K562 (cell line): ENCODE results near the gene SPATA3. TPM values are rescaled to one million over a fixed set of nuclear protein-coding genes. Genes with fewer than 3 reads are reported as not detected.

ENCODE experiments used
- BMI1 ChIP-seq: fragments of 150-350 bp; IDR thresholded peaks from 2 replicates; pipeline ENCODE4 v1.6.1; 2014; ENCODE audit warnings: low read length
- CC2D1A ChIP-seq: fragments of 450-650 bp; IDR thresholded peaks from 2 replicates; pipeline ENCODE4 v1.6.1; 2017; ENCODE audit warnings: mild to moderate bottlenecking
- ESRRA ChIP-seq: fragments of 450-650 bp; IDR thresholded peaks from 2 replicates; pipeline ENCODE4 v1.6.1; 2014; ENCODE audit warnings: low read depth, mild to moderate bottlenecking, moderate library complexity, borderline replicate concordance
- GABPB1 ChIP-seq: sonication (generic); formaldehyde crosslinking; IDR thresholded peaks from 2 replicates; pipeline ENCODE4 v1.8.0; 2022; ENCODE audit warnings: mild to moderate bottlenecking, missing genetic modification reagents
- IRF2 ChIP-seq: sonication (generic); formaldehyde crosslinking; IDR thresholded peaks from 2 replicates; pipeline ENCODE4 v1.8.1; 2022; ENCODE audit warnings: mild to moderate bottlenecking, missing genetic modification reagents
- JUN ChIP-seq, 2 experiments: sonication (generic) in 1 of 2; formaldehyde crosslinking in 1 of 2; IDR thresholded peaks; 2 replicates each; pipeline versions ENCODE4 v1.6.1 to v1.8.0; 2012 to 2022; ENCODE audit warnings: borderline replicate concordance in 2 of 2, mild to moderate bottlenecking in 2 of 2, improper control_type of control experiment in 1 of 2, low read depth in 1 of 2, low read length in 1 of 2, missing genetic modification reagents in 1 of 2
- KDM5B ChIP-seq: fragments of 200-600 bp; sonication (generic); IDR thresholded peaks from 2 replicates; pipeline ENCODE4 v1.6.1; 2012; ENCODE audit warnings: low read depth, mild to moderate bottlenecking, moderate library complexity, low read length, control low read depth, inconsistent platforms; ENCODE audit not compliant: insufficient replicate concordance
- PCBP2 ChIP-seq: fragments of 200-400 bp; formaldehyde crosslinking; IDR thresholded peaks from 2 replicates; pipeline ENCODE4 v1.6.1; 2018; ENCODE audit warnings: low read length, low read depth, mild to moderate bottlenecking, moderate library complexity; ENCODE audit not compliant: poor library complexity, severe bottlenecking
- PURB ChIP-seq: sonication (generic); formaldehyde crosslinking; IDR thresholded peaks from 2 replicates; pipeline ENCODE4 v1.9.0; 2021; ENCODE audit warnings: low read depth, mild to moderate bottlenecking, missing genetic modification reagents
- SETDB1 ChIP-seq: IDR thresholded peaks from one replicate; pipeline ENCODE4 v1.6.1; 2012; ENCODE audit warnings: low read length, control low read depth, inconsistent platforms
- SMC3 ChIP-seq: conservative IDR thresholded peaks from 2 replicates; pipeline ENCODE4 v1.6.1; 2011; ENCODE audit warnings: low read depth, low read length, improper control_type of control experiment; ENCODE audit not compliant: insufficient read depth
- SUPT5H ChIP-seq: fragments of 450-650 bp; IDR thresholded peaks from 2 replicates; pipeline ENCODE4 v1.6.1; 2016
- TARDBP ChIP-seq: fragments of 450-650 bp; IDR thresholded peaks from 2 replicates; pipeline ENCODE4 v1.6.1; 2016
- TFAM ChIP-seq: fragments of 250-450 bp; sonication (Bioruptor Pico); conservative IDR thresholded peaks from 2 replicates; pipeline ENCODE4 v1.5.0; 2021; ENCODE audit warnings: mild to moderate bottlenecking, moderate library complexity
- XRCC4 ChIP-seq: IDR thresholded peaks from one replicate; pipeline ENCODE4 v1.6.1; 2011; ENCODE audit not compliant: insufficient read depth, insufficient read length; ENCODE audit errors: extremely low read depth
- ZNF24 ChIP-seq: fragments of 450-650 bp; IDR thresholded peaks from 2 replicates; pipeline ENCODE4 v1.6.1; 2016
- ZNF282 ChIP-seq: sonication (generic); formaldehyde crosslinking; IDR thresholded peaks from 2 replicates; pipeline ENCODE4 v1.8.1; 2023; ENCODE audit warnings: missing genetic modification reagents
- ZNF347 ChIP-seq: fragments of 450-650 bp; formaldehyde crosslinking; IDR thresholded peaks from 2 replicates; pipeline ENCODE4 v1.4.0; 2020; ENCODE audit warnings: low read depth, mild to moderate bottlenecking, moderate library complexity
- ZNF354B ChIP-seq: fragments of 250-450 bp; sonication (Bioruptor Pico); IDR thresholded peaks from 2 replicates; pipeline ENCODE4 v1.4.0; 2020
- ZNF41 ChIP-seq: fragments of 250-450 bp; sonication (Bioruptor Pico); conservative IDR thresholded peaks from 2 replicates; pipeline ENCODE4 v1.4.0; 2020; ENCODE audit warnings: mild to moderate bottlenecking
- polyA plus RNA-seq, 8 experiments: library from polyadenylated mRNA; depleted of rRNA in 4 of 8; stranded (reverse) in 5 of 8; unstranded in 3 of 8; fragments of >200 nt; fragmentation: Nextera tagmentation in 2 of 8; fragmentation: Illumina TruSeq in 1 of 8; extraction: Ambion mirVana in 2 of 8; extraction: Trizol in 1 of 8; gene quantifications; 2 replicates each; pipeline versions ENCODE4 v1.2.1 to v1.2.3, GENCODE V29; 2011 to 2014; ENCODE audit warnings: inconsistent platforms in 1 of 8, missing spikeins in 1 of 8
- total RNA-seq, 7 experiments: library from RNA; depleted of rRNA in 6 of 7; stranded (reverse); fragments of >200 nt in 6 of 7; fragmentation: Illumina TruSeq in 2 of 7; extraction: Trizol in 2 of 7; gene quantifications; 2 replicates each; pipeline versions ENCODE4 v1.2.1 to v1.2.3, GENCODE V29; 2011 to 2021; ENCODE audit warnings: low replicate concordance in 1 of 7
- TF ChIP-seq, protein P1 (sequence below): sonication (generic); formaldehyde crosslinking; IDR thresholded peaks from 2 replicates; pipeline ENCODE4 v1.8.0; 2022; ENCODE audit warnings: missing genetic modification reagents, mild to moderate bottlenecking, borderline replicate concordance
- TF ChIP-seq, protein P2 (sequence below): IDR thresholded peaks from 2 replicates; pipeline ENCODE4 v1.6.1; 2011; ENCODE audit not compliant: insufficient read length; ENCODE audit errors: extremely low read depth
- TF ChIP-seq, protein P3 (sequence below): fragments of 250-450 bp; sonication (Bioruptor Pico); IDR thresholded peaks from 2 replicates; pipeline ENCODE4 v1.5.1; 2021; ENCODE audit warnings: mild to moderate bottlenecking
- TF ChIP-seq, protein P4 (sequence below): sonication (generic); IDR thresholded peaks from 2 replicates; pipeline ENCODE4 v1.6.1; 2016

Gene SPATA3
- total and polyA plus RNA-seq, 9 of the 15 experiments (the other 6 are each of a cell fraction or from before 2014, with no cell fraction given): not detected

DNA sequence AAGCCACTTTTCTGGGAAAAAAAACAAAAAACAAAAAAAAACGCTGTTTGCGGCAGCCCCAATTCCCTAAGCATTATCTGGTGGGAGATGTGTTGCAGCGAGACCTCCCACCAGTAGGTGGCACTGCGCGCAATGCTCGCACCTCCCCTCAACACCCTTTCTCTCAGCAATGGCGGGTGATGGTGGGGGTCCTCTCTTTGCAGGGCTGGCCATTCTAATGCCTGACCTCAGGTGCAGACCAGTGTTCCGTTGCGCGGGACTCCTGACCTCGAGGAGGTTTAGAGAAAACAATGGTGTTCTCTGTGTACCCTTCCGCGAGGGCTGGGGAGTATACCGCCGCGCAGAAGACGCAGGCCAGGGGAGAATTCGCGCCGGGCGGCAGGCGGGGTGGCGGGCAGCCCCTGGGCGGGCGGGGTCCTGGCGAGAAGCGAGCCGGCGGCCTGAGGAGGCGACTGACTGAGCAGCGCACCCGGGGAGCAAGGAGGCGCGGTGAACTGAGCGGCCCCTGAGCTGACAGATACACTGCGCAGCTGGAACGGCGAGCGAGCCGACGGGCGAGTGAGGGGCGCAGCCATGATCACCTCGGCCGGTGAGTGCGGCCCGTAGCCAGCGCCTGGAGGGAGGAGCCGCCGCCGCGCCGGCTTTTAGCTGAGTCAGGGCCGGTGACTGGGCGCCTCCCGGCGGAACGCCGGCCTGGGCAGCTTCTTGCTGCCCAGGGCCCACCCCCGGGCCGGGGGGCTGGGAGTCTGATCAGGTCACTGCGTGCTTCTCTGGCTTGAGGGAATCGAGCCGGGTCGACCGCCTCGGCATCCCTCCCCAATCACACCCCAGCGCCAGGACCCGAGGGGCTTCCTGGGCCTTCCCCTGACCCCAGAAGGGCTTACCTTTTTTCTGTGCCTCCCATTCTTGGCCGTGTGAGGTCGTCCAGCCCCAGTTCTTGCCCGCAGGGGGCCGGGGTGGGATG lies 60.8 kb downstream of the SPATA3 start, which contains the start of gene PSMD1 (continued):
- TF ChIP-seq KDM5B: no peak
- TF ChIP-seq, protein P1, sequence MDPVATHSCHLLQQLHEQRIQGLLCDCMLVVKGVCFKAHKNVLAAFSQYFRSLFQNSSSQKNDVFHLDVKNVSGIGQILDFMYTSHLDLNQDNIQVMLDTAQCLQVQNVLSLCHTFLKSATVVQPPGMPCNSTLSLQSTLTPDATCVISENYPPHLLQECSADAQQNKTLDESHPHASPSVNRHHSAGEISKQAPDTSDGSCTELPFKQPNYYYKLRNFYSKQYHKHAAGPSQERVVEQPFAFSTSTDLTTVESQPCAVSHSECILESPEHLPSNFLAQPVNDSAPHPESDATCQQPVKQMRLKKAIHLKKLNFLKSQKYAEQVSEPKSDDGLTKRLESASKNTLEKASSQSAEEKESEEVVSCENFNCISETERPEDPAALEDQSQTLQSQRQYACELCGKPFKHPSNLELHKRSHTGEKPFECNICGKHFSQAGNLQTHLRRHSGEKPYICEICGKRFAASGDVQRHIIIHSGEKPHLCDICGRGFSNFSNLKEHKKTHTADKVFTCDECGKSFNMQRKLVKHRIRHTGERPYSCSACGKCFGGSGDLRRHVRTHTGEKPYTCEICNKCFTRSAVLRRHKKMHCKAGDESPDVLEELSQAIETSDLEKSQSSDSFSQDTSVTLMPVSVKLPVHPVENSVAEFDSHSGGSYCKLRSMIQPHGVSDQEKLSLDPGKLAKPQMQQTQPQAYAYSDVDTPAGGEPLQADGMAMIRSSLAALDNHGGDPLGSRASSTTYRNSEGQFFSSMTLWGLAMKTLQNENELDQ: no peak
- TF ChIP-seq ZNF282: no peak
- no peak for TF ChIP-seq GABPB1 (CRISPR knock-in tag)
- no peak for TF ChIP-seq BMI1
- no peak for TF ChIP-seq PCBP2
- TF ChIP-seq ZNF24: no peak
- TF ChIP-seq CC2D1A: peak; percentile 46; the same call in 1 of the 2 replicates
- TF ChIP-seq PURB (CRISPR knock-in tag): no peak
- TF ChIP-seq SETDB1: no peak
- TF ChIP-seq, protein P2, sequence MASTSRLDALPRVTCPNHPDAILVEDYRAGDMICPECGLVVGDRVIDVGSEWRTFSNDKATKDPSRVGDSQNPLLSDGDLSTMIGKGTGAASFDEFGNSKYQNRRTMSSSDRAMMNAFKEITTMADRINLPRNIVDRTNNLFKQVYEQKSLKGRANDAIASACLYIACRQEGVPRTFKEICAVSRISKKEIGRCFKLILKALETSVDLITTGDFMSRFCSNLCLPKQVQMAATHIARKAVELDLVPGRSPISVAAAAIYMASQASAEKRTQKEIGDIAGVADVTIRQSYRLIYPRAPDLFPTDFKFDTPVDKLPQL: no peak
- TF ChIP-seq ZNF354B (CRISPR knock-in tag): no peak
- no peak for TF ChIP-seq XRCC4
- TF ChIP-seq SMC3: 0 out of 2 replicates have a peak, but pooled peaks have one; percentile 4
- TF ChIP-seq, protein P3, sequence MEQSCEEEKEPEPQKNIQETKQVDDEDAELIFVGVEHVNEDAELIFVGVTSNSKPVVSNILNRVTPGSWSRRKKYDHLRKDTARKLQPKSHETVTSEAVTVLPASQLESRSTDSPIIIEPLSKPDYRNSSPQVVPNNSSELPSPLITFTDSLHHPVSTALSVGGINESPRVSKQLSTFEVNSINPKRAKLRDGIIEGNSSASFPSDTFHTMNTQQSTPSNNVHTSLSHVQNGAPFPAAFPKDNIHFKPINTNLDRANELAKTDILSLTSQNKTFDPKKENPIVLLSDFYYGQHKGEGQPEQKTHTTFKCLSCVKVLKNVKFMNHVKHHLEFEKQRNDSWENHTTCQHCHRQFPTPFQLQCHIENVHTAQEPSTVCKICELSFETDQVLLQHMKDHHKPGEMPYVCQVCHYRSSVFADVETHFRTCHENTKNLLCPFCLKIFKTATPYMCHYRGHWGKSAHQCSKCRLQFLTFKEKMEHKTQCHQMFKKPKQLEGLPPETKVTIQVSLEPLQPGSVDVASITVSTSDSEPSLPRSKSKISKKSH (CRISPR knock-in tag): no peak
- no peak for TF ChIP-seq ZNF41
- TF ChIP-seq TARDBP: no peak
- TF ChIP-seq ZNF347 (CRISPR knock-in tag): no peak
- TF ChIP-seq, protein P4, sequence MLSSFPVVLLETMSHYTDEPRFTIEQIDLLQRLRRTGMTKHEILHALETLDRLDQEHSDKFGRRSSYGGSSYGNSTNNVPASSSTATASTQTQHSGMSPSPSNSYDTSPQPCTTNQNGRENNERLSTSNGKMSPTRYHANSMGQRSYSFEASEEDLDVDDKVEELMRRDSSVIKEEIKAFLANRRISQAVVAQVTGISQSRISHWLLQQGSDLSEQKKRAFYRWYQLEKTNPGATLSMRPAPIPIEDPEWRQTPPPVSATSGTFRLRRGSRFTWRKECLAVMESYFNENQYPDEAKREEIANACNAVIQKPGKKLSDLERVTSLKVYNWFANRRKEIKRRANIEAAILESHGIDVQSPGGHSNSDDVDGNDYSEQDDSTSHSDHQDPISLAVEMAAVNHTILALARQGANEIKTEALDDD: no peak
- no peak for TF ChIP-seq ESRRA
- TF ChIP-seq TFAM (CRISPR knock-in tag): no peak
- no peak for TF ChIP-seq IRF2 (CRISPR knock-in tag)
- TF ChIP-seq SUPT5H: peak; percentile 77
- TF ChIP-seq JUN (IDR thresholded peaks at IDR 0.05; ENCODE audit: borderline replicate concordance, low read depth, low read length): no peak
- no peak for TF ChIP-seq JUN (CRISPR knock-in tag; IDR thresholded peaks at IDR 0.05; ENCODE audit: borderline replicate concordance)
